HepG2 (cell line): Measurements from ENCODE around the gene HS3ST3A1. TPM values are rescaled to one million over a fixed set of nuclear protein-coding genes. Genes with fewer than 3 reads are reported as not detected.

Source experiments
- ATAC-seq: fragments of 200-7000 bp; cut with Tn5 transposase; 3 replicates; pipeline ENCODE4 v1.9.1; 2020; ENCODE audit warnings: mild to moderate bottlenecking, moderate library complexity
- BruUV-seq: library from RNA; stranded (reverse); fragments of 400-500 nt; replicated peaks from 2 replicates; lab custom pipeline; 2021; lab: Mats Ljungman, UMichigan
- CTCF ChIA-PET: fragments of 300-600 bp; formaldehyde crosslinking; extraction: SDS; loops from one replicate; lab custom pipeline; 2021; ENCODE audit warnings: low total read pairs, inconsistent platforms, low intra/inter-chr PET ratio; lab: Yijun Ruan, JAX
- POLR2A ChIA-PET: fragments of 350-600 bp; sonication (Branson Sonifier 250); formaldehyde crosslinking; loops from one replicate; lab custom pipeline; 2020; ENCODE audit warnings: antibody characterized with exemption, inconsistent platforms; lab: Yijun Ruan, JAX
- DNase-seq: peaks from one replicate; pipeline ENCODE4 v3.0.0-alpha.2; 2015; ENCODE audit warnings: low spot score
- FAIRE-seq: peaks from 3 replicates; lab custom pipeline; 2011; peaks lifted over from hg19 to GRCh38; lab: Jason Lieb, UNC
- H2AFZ ChIP-seq: one replicate; pipeline ENCODE4 v1.6.1; 2011; ENCODE audit warnings: low read length, inconsistent platforms
- H3K27ac ChIP-seq: fragments of 300-600 bp; 3 replicates; pipeline ENCODE4 v1.8.0; 2011; ENCODE audit warnings: mixed run types, mild to moderate bottlenecking, mixed read lengths, low read length, inconsistent platforms; ENCODE audit not compliant: insufficient read depth; ENCODE audit errors: extremely low read length
- H3K27me3 ChIP-seq, 2 experiments: fragments of 200-600 bp in 1 of 2; 2 replicates in 1 of 2; 3 replicates in 1 of 2; pipeline versions ENCODE4 v1.6.0 to v1.8.0; 2011; ENCODE audit warnings: low read length in 2 of 2, mild to moderate bottlenecking in 2 of 2, moderate library complexity in 2 of 2, inconsistent platforms in 1 of 2; ENCODE audit not compliant: insufficient read depth in 2 of 2, control insufficient read depth in 1 of 2
- H3K36me3 ChIP-seq, 2 experiments: fragments of 200-600 bp in 1 of 2; replicated peaks in 1 of 2; 2 replicates in 1 of 2; 3 replicates in 1 of 2; pipeline versions ENCODE4 v1.5.1 to v1.8.0; 2011; ENCODE audit warnings: low read length in 2 of 2, inconsistent platforms in 1 of 2; ENCODE audit not compliant: insufficient read depth in 2 of 2, control insufficient read depth in 1 of 2
- H3K4me1 ChIP-seq: 2 replicates; pipeline ENCODE4 v1.5.1; 2012; ENCODE audit warnings: low read length, inconsistent platforms; ENCODE audit not compliant: insufficient read depth
- H3K4me2 ChIP-seq: 2 replicates; pipeline ENCODE4 v1.6.0; 2011; ENCODE audit warnings: low read depth, low read length, inconsistent platforms
- H3K4me3 ChIP-seq, 3 experiments: fragments of 200-600 bp in 1 of 3; sonication (generic), shearing (Covaris generic) in 1 of 3; replicated peaks in 1 of 3; 2 replicates each; pipeline ENCODE4 v1.5.1; 2011 to 2016; ENCODE audit warnings: low read length in 3 of 3, inconsistent platforms in 2 of 3, low read depth in 2 of 3, mild to moderate bottlenecking in 2 of 3, control low read depth in 1 of 3, mixed read lengths in 1 of 3; ENCODE audit not compliant: insufficient read depth in 1 of 3
- H3K79me2 ChIP-seq: one replicate; pipeline ENCODE4 v1.6.1; 2011; ENCODE audit warnings: low read length, inconsistent platforms; ENCODE audit not compliant: insufficient read depth
- H3K9ac ChIP-seq: 2 replicates; pipeline ENCODE4 v1.6.0; 2011; ENCODE audit warnings: mild to moderate bottlenecking, low read depth, low read length, inconsistent platforms; ENCODE audit not compliant: insufficient read depth
- H3K9me3 ChIP-seq: 2 replicates; pipeline ENCODE4 v1.5.1; 2012; ENCODE audit warnings: mild to moderate bottlenecking, low read length
- H4K20me1 ChIP-seq: 2 replicates; pipeline ENCODE4 v1.6.0; 2011; ENCODE audit warnings: inconsistent platforms, mild to moderate bottlenecking, low read length, moderate library complexity; ENCODE audit not compliant: insufficient read depth
- ATM ChIP-seq: fragments of 450-650 bp; IDR thresholded peaks from 2 replicates; pipeline ENCODE4 v1.7.1; 2017; ENCODE audit warnings: mild to moderate bottlenecking, borderline replicate concordance
- HOXA7 ChIP-seq: sonication (generic); formaldehyde crosslinking; IDR thresholded peaks from 2 replicates; pipeline ENCODE4 v1.8.1; 2022; ENCODE audit warnings: mild to moderate bottlenecking, missing genetic modification reagents, moderate library complexity
- MATR3 ChIP-seq: sonication (generic); formaldehyde crosslinking; IDR thresholded peaks from 2 replicates; pipeline ENCODE4 v1.4.0; 2020; ENCODE audit warnings: missing genetic modification reagents
- SAP130 ChIP-seq: IDR thresholded peaks from 2 replicates; pipeline ENCODE4 v1.6.1; 2016; ENCODE audit warnings: low read depth
- ZFP62 ChIP-seq: sonication (generic); formaldehyde crosslinking; IDR thresholded peaks from 2 replicates; pipeline ENCODE4 v1.4.0; 2020; ENCODE audit warnings: missing genetic modification reagents
- ZFP90 ChIP-seq: sonication (generic); formaldehyde crosslinking; IDR thresholded peaks from 2 replicates; pipeline ENCODE4 v1.8.0; 2022; ENCODE audit warnings: missing genetic modification reagents, mild to moderate bottlenecking, inconsistent platforms, borderline replicate concordance
- ZNF563 ChIP-seq: sonication (generic); formaldehyde crosslinking; IDR thresholded peaks from 2 replicates; pipeline ENCODE4 v1.8.0; 2022; ENCODE audit warnings: mild to moderate bottlenecking, moderate library complexity, missing genetic modification reagents
- ZNF839 ChIP-seq: sonication (generic); formaldehyde crosslinking; IDR thresholded peaks from 2 replicates; pipeline ENCODE4 v1.4.0; 2020; ENCODE audit warnings: missing genetic modification reagents, mild to moderate bottlenecking, borderline replicate concordance
- WGBS: methylation state at CpG from one replicate; pipeline ENCODE4 v1.1.6; 2017; ENCODE audit warnings: low lambda C conversion rate; 5-methylcytosine and 5-hydroxymethylcytosine counted together
- in situ Hi-C: cut with HindIII; loops from 2 replicates; pipeline ENCODE4 v1.10.0; 2017; ENCODE audit warnings: low pct_unique_long_range_greater_than_20kb; ENCODE audit not compliant: extremely low pct_ligation_motif_present
- intact Hi-C: fragments of 100-400 bp; cut with micrococcal nuclease; formaldehyde crosslinking; loops from one replicate; pipeline ENCODE4 v1.10.0; 2022; ENCODE audit not compliant: unreplicated experiment
- polyA plus RNA-seq, 8 experiments: library from polyadenylated mRNA; depleted of rRNA in 3 of 8; stranded (reverse) in 7 of 8; unstranded in 1 of 8; fragments of >200 nt; fragmentation: Illumina TruSeq in 4 of 8; extraction: Trizol in 4 of 8; gene quantifications; 2 replicates each; pipeline versions ENCODE4 v1.2.1 to v1.2.3, GENCODE V29; 2011 to 2016; ENCODE audit warnings: low read depth in 4 of 8, missing spikeins in 1 of 8, mixed read lengths in 1 of 8; ENCODE audit not compliant: insufficient read depth in 1 of 8
- total RNA-seq, 5 experiments: library from RNA; depleted of rRNA; stranded (reverse); fragments of >200 nt; fragmentation: Illumina TruSeq; extraction: Trizol; gene quantifications; 2 replicates each; pipeline ENCODE4 v1.2.3, GENCODE V29; 2016; ENCODE audit warnings: low read depth in 1 of 5
- TF ChIP-seq, protein P1 (sequence below): sonication (generic); formaldehyde crosslinking; IDR thresholded peaks from 2 replicates; pipeline ENCODE4 v1.8.0; 2022; ENCODE audit warnings: missing genetic modification reagents, mild to moderate bottlenecking, inconsistent platforms, borderline replicate concordance

The HS3ST3A1 gene
- total and polyA plus RNA-seq, 2 of the 13 experiments (the other 11 are each of a cell fraction or from before 2014, with no cell fraction given), result 1.3 to 3.5 TPM

DNA sequence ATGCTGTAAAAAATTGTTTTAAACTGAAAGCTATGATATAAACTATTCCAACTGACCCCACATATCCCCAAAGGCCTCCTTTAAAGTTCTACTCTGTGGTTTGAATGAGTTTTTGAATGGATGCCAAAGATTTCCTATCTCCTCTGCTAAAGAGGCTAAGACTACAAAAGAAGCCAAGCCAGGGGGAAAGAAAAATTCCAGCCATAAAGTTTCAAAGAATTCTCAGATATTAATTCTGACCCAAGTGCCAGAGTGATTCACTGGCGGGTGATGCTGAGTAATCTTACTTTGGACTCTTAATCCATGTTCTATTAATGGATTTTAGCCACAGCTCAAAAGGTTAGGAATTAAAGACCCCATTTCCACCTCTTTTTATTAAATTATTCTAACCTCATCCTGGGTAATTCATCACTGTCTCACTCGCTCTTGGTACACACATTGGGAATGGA, 60.7 kb downstream of the HS3ST3A1 start:
- H3K27me3 ChIP-seq, result peaks cover 0 to 4% of the 10 kb centered on the region in 2 experiments; a peak in 2 of 5 replicates
- no peaks in the 10 kb centered on the region for H3K36me3 ChIP-seq
- ChIA-PET POLR2A (no interaction called here), CTCF (no interaction called here)
- H3K9ac ChIP-seq, result no peak overlapping the region
- intact Hi-C loops, result no loop called here
- H4K20me1 ChIP-seq, result no peaks in the 10 kb centered on the region
- H3K4me3 ChIP-seq, result no peak overlapping the region
- DNase-seq (no peak), FAIRE-seq (no peak), ATAC-seq (no peak)
- no peak overlapping the region for H3K27ac ChIP-seq
- H3K4me2 ChIP-seq, result no peak overlapping the region
- in situ Hi-C loops, result no loop called here
- TF ChIP-seq ZNF839 (CRISPR knock-in tag), result no peak
- no peak for TF ChIP-seq ZFP90 (CRISPR knock-in tag)
- no peak for TF ChIP-seq HOXA7 (CRISPR knock-in tag)
- no peak for TF ChIP-seq ZFP62 (CRISPR knock-in tag)
- TF ChIP-seq ATM, result no peak
- TF ChIP-seq, protein P1, sequence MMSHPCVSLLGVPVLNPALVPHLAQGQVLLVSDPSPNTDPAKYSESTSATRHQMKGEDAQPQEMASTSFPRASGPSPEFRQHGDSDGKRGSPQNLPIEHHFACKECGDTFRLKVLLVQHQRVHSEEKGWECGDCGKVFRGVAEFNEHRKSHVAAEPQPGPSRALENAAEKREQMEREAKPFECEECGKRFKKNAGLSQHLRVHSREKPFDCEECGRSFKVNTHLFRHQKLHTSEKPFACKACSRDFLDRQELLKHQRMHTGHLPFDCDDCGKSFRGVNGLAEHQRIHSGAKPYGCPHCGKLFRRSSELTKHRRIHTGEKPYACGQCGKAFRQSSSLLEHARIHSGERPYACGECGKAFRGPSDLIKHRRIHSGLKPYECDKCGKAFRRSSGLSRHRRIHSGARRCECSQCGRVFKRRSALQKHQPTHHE (CRISPR knock-in tag), result no peak
- TF ChIP-seq SAP130 (CRISPR knock-in tag), result no peak
- TF ChIP-seq ZNF563 (CRISPR knock-in tag), result no peak
- no peak for TF ChIP-seq MATR3 (CRISPR knock-in tag)
- no peaks in the 10 kb centered on the region for H3K9me3 ChIP-seq
- no peaks in the 10 kb centered on the region for H3K4me1 ChIP-seq
- H2AFZ ChIP-seq, result no peak overlapping the region
- H3K79me2 ChIP-seq, result no peaks in the 10 kb centered on the region
- no TSS peak for BruUV-seq
- 41% methylated on average over 2 of the region's 2 CpGs for WGBS
